D341Med (cell line): ENCODE data around the gene KCNN2.
"Not testable (repeated sequence)": the region's sequence is repeated elsewhere in the genome, so short reads cannot be mapped to it uniquely, and the experiment has no call there.

Experiments
- DNase-seq: peaks from one replicate; pipeline ENCODE4 v3.0.0; 2012; ENCODE audit warnings: low spot score

Gene KCNN2

DNA sequence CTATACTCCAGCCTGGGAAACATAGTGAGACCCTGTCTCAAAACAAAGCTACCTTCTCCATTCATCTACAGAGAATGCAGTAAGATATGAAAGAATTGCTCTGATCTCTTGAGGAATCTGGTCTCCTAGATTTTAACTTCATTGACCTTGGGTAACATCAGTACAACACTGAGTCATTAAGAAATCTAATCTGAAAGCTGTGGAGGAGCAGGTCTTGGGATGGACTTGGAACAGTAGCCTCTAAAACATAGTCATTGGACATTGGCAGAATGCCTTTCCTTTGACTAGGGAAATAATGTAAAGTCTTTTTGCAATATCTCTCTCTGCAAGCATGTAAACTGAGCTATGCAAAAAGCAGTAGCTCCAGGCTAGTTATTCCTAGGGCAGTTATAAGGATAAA is 58.1 kb downstream of the KCNN2 start:
- no peak for DNase-seq

DNA sequence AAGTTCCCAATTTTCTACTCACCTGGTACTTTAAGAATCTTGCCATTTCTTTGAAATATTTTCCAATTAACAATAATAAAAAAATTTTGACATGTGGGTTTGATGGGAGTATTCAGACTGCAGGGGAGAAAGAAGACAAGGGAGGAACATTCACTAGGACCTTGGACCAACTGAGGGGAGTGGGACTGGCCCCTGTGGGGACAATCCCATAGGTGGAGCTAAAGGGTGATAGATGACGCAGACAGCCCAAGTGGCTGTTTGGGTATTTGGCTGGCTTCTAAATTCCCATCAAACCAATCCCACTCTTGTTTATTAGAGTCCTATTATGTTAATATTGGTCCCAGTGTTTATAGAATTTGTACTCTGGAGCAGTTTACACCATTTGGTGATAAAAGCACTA is 65.3 kb downstream of the KCNN2 start:
- no peak for DNase-seq

DNA sequence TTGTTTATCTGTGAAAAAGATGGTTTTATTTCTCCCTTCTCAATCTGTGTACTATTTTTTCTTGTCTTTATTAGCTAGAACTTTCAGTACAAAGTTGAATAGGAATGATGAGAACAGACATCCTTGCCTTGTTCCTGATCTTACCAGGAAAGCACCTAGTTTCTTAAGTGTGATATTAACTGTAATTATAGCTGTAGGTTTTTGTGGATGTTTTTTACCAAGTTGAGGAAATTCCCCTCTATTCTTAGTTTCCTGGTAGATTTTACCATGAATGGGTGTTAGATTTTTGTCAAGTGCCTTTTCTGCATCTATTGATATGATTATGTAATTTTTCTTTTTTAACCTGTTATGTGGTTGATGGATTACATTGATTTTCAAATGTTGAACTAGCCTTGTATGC is 68.7 kb downstream of the KCNN2 start:
- no peak for DNase-seq

DNA sequence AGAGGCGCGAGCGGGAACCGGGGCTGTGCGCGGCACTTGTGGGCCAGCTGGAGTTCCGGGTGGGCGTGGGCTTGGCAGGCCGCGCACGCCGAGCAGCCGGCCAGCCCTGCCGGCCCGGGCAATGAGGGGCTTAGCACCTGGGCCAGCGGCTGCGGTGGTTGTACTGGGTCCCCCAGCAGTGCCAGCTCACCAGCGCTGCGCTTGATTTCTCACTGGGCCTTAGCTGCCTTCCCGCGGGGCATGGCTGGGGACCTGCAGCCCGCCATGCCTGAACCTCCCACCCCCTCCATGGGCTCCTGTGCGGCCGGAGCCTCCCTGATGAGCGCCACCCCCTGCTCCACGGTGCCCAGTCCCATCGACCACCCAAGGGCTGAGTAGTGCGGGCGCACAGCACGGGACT is 70.8 kb downstream of the KCNN2 start:
- DNase-seq = not testable (repeated sequence)

DNA sequence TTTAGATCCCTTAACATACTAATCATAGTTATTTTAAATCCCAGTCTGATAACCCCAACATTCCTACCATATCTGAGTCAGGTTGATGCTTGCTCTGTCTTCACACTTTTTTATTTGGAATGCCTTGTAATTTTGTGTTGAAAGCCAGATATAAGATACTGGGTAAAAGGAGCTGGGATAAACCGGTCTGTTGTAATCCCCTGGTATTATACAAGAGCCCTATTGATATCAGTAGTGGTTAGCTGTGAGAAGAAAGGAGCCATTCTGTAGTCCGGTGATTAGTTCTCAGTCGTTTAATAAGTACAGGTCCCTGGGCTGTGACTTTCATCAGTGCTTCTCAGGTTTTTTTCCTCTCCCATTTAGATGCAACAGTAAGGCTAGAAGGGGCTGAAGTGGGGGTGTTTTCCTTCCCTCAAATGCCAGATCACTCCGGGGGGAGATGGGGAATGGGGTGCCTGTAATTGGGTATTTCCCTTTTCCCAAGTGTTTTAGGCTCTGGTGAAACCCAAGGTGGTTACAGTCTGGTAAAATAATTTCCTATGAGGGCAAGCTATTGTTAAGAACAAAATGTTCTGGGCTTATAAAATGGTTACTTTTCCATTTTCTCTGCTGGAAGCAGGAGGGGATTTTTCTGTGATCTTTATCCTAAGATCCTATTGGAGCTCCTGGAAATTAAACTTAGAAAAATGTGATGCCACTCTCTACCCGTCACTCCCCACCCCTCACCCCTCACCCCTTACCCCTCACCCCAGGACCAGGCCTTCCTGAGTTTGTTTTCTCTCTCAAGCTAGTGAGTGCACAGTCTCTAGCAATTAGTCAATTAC is 72.7 kb downstream of the KCNN2 start:
- no peak for DNase-seq

DNA sequence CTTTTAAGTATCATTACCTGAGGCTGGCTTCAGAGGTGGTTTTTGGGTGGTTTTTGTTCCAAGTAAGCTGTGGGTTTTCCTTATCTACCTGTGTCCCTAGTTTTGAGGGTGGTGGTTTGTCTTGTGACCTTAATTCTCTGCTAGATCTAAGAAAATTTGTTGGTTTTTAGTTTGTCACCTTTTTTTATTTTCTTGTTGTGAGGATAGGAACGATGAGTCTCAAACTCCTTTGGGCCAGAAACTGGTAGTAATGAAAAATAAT is 73.3 kb downstream of the KCNN2 start:
- no peak for DNase-seq

DNA sequence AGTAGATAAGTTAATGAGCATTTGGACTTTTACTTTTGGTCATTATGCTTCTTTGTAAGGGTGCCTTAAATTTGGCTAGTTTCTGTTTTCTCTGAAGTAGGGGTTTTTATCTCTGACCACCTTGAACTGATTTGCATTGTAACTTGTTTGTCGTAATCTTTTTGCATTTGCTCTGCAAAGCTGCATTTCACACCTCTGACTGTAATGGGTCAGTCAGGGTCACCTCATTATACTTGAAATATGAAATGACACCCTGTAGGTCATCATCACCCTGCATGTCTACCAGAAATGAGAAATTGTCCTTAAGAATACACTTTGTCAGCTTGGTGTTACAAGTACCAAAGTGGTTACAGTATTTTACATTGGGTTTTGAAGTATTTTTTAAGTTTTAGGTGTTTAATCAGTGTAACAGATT is 74.0 kb downstream of the KCNN2 start:
- DNase-seq = no peak

DNA sequence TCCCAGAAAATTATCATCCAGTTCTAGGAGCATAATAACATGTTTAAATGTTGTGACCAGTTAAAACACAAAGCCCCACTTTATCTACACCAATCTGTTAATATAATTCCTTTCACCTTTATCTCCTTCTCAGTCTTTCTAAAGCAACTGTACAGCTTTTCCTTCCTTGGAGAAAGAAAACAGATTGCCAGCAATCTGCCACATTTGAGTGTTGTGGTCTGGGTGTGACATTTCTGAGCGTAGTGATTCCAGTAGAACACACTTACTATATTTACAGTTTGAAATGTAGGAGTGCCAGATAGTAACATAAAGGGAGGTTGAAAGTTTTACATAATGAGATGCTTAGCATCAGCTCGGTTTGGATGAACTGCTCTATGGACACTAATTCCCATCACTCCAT is 76.1 kb downstream of the KCNN2 start:
- no peak for DNase-seq

DNA sequence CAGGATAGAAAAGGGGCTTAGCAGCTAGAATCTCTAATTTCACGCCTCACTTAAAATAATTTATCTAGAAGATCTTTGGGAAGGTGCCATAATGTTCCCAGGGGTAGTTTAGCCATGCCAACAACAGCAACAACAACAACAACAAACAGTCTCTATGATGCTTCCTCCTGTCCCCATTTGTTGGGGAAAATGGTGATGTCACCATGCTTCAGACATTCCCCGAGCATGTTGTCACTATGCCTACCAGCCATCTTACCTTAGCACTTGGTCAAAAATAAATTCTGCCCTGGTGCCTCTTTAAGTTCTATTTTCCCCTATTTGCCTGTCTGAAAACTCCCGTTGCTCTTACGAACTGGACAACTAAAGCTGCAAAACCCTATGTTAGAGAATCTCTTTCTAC is 76.6 kb downstream of the KCNN2 start:
- no peak for DNase-seq

DNA sequence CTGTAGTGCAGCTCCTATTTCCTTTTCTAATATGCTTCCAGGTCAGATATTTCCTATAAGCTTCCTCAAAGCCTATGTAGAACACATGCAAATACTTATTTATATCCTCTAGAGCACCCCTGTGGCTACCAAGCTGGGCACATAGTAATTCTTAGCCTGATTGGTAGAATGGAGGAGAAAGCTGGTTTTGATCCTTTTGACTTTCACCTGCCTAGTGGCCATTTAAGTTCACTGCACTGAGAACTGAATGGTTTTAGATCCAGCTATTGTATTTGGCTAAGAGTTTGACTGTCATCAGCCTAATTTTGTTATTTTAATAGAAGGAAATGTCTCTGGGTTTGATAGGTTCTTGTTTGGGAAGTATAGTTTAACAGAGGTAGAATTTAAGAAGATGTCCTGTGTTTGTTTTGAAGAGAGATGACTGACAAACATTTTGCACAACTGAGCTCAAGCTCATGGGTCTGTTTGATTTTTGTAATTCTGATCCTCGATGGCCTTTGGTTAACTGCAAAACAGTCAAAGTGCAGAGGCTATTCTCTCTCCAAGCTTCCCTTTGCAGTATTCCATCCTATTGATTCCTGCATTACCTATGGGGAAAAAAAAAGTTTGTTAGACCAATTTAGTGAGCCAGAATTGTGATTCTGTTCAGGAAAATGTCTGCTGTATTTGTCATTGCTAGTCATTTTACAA is 85.4 kb downstream of the KCNN2 start:
- peak; percentile 23 for DNase-seq

DNA sequence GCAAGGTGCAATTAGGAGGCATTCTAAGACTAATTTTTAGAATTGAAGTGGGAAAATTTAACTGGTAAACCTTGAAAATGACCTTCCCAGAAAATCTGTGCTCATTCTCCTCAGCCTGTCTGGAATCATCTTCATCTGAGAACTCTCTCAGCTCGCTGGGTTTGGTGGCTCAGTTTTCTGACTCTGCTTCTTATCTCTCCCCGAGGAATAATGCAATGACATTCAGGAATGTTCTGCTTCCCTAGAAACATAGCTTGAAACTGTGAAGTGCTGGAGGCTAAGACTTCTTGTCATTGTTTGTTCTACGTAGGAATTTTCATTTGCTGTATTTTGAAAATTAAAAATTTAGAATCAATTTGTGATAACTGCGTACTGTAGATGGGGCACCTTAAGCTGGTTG is 86.6 kb downstream of the KCNN2 start:
- DNase-seq = no peak

DNA sequence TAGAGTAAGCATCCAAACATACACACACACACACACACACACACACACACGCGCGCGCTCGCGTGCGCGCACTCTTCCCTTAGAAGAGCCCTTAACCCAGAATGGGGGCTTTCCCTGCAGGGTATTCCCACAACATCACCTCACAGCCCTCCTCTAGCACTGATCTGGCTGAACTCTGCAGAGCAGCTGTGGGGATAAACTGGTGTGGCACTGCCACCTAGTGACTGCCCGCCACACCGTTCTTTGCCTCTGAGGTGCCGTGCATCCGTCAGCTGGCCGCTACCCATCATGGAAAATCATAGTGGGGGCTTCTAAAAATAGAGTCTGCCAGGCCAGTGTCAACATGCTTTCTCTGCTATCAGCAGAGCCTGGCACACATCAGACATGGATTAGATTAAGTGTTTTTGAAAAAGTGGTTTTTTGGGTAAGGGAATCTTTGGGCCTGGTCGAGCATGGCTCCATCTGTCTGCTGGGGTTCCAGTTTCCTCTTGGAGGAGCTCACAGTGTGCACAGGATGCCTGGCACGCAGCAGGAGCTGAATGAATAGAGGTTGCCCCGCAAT is 88.1 kb downstream of the KCNN2 start:
- DNase-seq = peak; percentile 83

DNA sequence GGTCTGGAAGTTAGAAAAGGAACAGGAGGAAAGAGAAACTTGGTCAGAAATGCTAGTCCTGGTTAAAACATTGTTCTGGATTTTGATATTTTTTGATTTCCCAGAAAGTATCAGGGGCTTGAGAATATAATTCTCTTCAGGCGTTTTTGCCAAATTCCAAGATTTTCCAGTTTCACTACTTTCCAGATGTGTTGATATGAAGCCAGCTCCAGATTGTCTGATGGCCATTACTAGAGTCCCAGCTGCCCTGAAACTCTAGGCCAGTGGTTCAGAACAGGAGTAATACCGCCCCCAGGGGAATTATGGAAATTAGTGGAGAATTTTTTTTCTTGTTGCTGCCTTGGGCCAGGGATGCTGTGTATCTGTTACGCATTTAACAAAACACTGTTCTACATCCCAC is 88.6 kb downstream of the KCNN2 start:
- DNase-seq = no peak

DNA sequence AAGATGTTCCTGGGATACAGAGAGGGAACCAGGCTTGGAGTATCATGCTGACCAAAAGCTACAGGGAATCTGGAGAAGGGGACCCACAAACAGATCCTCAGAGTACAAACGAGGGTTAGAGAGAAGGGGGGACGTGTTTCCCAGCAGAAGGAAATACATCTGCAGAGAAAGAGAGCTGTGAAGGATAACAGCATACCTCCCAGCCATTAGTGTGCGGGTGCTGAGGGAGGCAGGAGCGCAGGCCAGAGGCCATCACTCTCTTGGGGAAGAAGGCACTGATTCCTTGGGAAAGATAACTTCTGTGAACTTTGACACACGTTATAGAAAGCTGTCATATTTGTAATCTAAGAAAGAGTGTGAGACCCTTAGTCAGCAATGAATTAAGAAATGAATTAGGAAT is 96.9 kb downstream of the KCNN2 start:
- DNase-seq = no peak

DNA sequence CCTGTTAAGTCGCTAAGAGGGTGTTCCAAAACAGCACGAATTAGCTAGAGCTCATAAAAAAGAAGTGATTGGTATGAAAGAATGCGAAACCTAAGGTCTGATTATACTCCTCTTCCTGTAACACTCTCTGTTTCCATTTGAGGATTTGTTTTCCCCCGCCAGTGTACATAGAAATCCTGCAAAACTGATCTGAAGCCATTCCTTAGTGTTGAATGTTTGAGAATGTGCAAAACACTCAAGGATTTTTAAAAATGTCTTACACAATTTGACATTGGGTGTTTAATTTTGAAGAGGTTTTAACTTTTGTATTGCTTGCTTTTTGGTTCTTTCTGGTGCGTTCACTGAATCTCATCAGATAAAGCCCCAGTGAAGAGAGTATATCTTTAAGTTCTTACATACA is 105.3 kb downstream of the KCNN2 start:
- no peak for DNase-seq

DNA sequence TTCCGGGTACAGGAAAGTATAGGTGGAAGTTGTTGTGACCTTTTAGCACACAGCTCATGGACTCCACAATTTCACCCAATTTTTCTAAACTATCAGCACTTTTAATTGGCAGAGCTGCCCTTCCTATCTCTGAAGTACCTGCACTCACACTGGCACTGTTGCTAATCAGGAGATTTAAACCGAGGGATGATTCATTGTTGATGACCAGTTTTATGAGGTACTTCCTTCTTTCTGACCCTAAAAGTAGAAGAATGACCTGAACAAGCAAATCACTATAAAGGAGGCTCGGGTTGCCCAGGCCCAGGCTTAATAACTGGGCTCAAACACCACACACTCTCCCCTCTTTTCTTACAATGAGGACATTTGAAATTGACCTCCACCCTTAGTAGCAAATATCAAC is 105.9 kb downstream of the KCNN2 start:
- no peak for DNase-seq

DNA sequence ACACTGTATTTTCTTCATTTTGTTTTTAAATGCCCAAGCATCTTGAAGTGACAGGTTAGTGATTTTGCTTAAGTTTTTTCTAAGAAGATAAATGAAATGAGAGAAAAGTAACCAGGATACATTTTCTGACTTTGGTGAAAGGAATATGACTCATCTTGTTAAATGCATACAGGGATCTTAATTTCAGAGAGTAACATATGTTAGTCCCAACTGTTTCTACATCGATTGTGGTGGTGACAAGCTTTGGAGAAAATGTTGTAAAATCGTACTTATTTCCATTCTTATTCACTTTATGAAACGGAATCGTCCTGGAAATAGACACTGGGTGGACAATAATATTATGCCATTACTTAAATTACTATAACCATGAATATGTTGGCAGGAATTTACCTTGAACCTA is 107.5 kb downstream of the KCNN2 start:
- no peak for DNase-seq

DNA sequence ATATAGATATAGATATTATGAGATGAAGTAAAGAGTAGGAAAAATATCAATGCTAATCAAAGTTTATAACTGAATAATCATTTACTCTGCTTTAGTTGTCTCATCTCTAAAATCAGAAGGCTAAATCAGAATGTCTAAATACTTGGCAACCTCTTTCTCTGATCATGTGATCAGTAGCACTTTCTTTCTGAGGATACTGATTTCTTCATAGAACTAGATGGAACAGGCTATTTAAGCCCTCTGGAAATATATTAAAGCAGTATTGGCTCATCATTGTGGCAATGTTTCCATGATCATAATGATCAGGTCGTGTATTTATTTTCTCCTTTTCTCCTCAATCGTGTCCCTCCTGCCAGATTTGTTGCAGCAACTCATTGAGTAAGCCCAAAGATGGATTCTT is 109.7 kb downstream of the KCNN2 start:
- DNase-seq = no peak

DNA sequence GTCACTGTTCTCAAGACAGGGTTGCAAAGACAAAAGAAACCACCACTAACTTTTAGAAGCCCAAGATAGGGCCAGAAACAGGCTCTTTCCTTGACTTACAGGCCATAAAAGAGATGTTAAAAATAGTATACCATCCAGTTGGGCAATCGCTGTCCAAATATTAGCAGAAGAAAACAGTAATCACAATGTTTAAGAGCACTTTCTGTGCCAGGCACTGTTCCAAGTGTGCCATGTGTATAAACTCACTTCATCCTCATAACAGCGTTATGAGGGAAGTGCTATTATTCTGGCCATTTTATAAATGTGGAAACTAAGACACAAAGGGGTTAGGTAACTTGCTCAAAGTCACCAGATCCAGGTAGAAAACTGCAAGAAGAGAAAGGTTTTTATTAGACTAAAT is 111.7 kb downstream of the KCNN2 start:
- DNase-seq = no peak

DNA sequence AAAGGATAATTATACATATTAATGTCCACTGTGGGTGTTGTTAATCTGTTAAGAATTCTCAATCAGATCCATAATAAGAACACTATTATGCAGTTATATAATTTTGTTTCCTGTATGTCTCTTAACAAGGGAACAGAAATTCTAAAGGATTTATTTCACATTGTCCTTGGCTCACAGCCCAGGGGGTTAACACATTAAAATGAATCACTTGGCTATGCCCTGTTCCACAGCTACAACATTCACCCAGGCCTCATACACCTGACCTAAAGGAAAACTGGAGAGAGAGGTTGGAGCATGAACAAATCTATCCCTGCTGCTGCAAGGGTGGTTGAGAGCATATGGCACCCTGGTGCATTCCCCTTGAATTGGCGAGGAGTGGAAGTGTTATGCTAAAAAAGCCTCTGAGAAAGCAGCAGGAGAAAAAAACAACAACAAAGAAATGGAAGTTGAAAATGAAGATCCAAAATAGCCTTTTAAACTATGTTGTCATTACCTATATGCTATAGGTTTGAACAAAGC is 116.0 kb downstream of the KCNN2 start:
- DNase-seq = no peak

DNA sequence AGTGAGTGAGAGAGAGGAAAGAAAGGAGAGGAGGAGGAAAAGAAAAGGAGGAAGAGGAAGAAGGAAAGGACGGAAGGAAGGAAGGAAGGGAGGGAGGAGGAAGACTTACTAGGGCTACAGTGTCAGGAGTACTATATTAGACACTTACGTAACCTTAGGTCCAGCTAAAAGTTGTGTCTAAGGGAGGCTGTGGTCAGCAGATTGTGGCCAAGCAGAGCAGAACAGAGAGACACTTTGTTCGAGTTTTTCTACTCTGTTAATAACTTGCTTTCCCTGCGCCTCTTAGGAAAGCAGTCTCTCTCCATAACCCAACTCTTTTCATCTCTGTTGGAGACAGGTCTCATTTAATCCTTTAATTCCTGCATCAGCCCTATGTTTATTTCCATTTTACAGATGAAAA is 138.9 kb downstream of the KCNN2 start:
- no peak for DNase-seq

DNA sequence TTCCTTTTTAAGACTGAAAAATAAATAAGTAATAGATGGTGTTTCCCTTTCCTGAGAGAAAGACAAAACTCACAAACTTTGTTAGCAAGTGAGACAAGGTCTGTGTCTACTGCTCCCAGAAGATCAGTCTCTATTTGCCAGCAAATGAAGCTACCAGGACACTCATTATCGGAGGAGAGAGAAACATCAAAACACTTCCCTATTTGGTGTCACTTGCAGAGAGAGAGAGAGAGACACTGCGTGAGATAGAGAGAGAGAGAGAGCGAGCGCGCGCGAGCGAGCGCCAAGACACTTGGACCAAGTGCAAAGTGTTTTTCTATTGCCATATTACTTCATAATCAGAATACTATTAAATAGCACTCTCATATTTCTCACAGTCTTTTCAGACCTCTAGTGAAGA is 142.7 kb downstream of the KCNN2 start:
- no peak for DNase-seq

DNA sequence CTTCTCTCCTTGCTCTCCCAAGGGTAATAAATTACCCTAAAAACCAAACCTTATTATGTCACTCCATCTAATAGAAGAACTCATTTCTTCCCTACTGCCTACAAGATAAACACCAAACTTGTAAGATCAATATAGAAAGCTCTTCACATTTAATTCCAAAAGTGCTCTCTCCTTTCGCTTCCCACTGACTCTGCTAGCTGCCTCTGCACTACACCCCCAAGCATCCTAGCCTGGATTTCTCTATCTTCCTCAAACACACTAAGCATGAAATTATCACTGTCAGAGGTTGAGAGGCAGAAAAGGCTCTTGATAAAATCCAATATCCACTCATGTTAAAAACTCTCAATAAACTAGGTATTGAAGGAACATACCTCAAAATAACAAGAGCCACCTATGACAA is 162.4 kb downstream of the KCNN2 start:
- no peak for DNase-seq

DNA sequence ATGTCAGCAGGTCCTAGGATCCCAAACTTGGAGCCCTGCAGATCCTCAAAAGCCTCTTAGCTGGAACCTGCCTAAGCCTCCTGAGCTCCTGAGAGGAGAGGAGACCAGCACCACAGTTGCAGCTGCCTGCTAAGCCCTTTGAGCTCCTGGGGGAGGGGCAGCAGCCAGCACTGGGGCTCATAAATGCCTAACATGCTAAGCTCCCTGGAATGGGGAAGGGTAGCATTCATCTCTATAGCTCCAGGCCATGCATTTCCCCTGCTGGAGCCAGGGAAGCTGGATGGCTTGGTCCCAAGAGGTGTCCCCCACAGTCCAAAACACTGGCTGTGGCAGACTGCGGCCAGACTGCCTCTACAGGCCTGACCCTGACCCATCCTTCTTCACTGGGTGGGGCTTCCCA is 182.7 kb downstream of the KCNN2 start:
- no peak for DNase-seq
